NCI-H82 treated with DMSO at 0.1 percent for 48 hours (cell line): ENCODE measurements around the gene ANKRD27.
"Not testable (repeated sequence)": the region's sequence is repeated elsewhere in the genome, so short reads cannot be mapped to it uniquely, and the experiment has no call there.

ENCODE experiments used
- DNase-seq: peaks from one replicate; lab custom pipeline; 2025; ENCODE audit not compliant: unreplicated experiment; lab: John Stamatoyannopoulos, UW

ANKRD27 gene

DNA sequence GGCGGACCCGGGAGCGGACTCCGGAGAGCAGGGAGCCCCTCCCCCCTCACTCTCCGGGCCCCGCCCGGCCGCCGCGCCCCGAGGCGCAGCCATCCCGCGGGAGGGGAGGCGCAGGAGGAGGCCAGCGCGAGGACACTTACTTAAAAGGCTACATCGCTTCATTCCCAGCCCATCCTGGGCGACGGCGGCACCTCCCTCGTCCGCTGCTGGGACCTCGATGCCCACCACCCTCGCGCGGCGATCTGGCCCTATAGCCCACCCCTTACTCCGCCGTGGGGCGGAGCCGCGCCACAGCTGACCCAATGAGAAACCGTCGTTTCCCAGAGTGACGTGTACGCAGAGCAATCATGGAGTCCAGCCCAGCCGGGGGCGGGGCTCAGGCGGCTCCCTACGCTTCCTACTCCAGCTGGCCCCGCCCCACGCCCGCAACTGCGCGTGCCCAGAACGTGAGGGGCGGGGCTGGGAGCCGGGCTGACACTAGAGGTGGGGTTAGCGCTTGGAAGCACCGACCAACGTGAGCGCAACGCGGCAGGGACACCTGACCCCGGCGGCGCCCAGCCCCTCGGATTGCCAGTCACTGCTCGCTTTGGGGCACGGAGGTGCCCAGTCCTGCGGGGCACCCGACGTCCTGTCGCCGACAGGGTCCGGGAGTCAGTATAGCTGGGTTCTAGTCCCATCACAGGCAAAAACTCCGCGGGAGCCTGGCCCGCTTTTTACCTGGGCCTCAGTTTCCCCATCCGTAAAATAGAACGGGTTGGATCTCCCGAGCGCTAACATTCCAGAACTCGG, at the start of gene ANKRD27:
Gene ANKRD27, minus strand, starts transcription at position 250 of the 789 bp plus-strand sequence. CDS start 16,165 bp downstream, outside the sequence.
- DNase-seq: peak; percentile 97

DNA sequence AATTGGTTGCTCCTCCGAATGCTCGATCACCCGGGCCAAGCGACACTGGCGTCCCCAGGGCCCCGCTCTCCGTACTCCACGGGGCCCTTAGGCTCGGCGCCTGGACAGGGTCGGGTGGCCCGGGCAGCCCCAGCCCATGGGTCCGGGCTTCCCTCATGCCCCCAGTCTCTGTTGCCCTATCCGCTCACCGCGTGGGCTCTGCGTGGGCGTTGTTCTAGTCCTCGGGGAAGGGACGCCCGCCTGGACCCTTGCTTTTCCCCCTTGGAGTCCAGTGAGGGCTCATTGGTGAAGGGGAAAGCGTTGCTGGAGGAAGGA, 45.9 kb upstream of the ANKRD27 start:
- no peak for DNase-seq

GRCh38 chr19:32720216-32720935, 45.4 kb upstream of the ANKRD27 start:
- no peak for DNase-seq

GRCh38 chr19:32719611-32720059, 44.7 kb upstream of the ANKRD27 start, which contains the start of gene TDRD12:
TDRD12 (plus strand) TSS chr19:32719767; CDS start chr19:32720073, 306 bp downstream.
- no peak for DNase-seq

GRCh38 chr19:32718286-32718685, 43.3 kb upstream of the ANKRD27 start:
- no peak for DNase-seq

GRCh38 chr19:32717496-32717895, 42.5 kb upstream of the ANKRD27 start:
- DNase-seq: no peak

DNA sequence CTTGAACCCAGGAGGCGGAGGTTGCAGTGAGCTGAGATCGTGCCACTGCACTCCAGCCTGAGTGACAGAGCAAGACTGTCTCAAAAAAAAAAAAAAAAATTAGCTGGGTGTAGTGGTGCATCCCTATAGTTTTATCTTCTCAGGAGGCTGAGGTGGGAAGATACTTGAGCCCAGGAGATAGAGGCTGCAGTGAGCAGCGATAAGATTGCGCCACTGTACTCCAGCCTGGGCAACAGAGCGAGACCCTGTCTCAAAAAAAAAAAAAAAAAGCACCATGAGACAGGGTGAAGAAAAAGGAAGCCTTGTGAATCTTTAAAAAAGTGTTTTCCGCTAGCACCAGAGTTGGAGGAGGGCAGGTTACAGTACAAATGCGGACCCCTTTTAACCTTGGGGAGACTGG, 41.2 kb upstream of the ANKRD27 start:
- DNase-seq: not testable (repeated sequence)

GRCh38 chr19:32711747-32712146, 36.8 kb upstream of the ANKRD27 start:
- DNase-seq: no peak

- DNase-seq: no peak
These were observed 34.1 kb upstream of the ANKRD27 start for GRCh38 chr19:32709032-32709431.

DNA sequence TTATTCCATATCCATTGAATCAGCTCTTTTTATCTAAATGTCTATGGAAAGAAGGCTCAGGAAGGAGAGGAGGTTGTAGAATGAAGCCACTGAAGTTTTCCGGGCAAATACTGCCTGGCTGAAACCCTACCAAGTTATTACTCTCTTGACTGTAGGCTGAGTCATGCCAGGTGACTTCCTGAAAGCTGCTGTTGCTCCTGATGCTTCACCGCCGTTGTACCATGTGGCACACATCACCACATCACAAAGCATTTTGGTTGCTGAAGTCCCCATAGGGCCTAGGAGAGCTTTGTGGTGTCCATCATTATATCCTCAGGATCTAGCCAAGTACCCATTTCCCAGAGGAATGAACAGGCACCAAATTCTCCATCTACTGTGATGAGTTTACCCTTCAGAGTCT, 33.5 kb upstream of the ANKRD27 start:
- DNase-seq: no peak

GRCh38 chr19:32704006-32704405, 29.0 kb upstream of the ANKRD27 start:
- DNase-seq: not testable (repeated sequence)

GRCh38 chr19:32702010-32702409, 27.0 kb upstream of the ANKRD27 start:
- no peak for DNase-seq

- DNase-seq: not testable (repeated sequence)
These were observed 25.1 kb upstream of the ANKRD27 start for GRCh38 chr19:32700129-32700528.

DNA sequence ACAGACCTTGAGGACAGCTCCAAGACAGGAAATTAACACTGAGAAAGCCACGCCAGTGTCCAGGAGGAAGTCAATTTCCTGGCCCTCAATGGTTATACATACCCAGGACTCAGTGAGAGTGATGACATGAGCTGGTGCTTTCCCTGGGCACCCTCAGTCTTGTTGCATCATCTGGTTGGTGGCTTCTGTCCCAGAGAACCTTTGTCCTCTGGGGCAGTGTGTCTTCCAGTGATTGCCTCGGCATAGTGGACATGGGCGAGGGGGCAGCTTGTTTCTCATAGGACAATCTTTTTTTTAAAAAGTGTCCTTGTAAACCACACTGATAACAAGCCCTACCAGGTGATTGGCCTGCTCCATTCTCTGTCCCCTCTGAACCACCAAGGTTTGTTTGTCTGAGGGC, 21.8 kb upstream of the ANKRD27 start:
- not testable (repeated sequence) for DNase-seq

GRCh38 chr19:32695506-32695905, 20.5 kb upstream of the ANKRD27 start:
- not testable (repeated sequence) for DNase-seq

DNA sequence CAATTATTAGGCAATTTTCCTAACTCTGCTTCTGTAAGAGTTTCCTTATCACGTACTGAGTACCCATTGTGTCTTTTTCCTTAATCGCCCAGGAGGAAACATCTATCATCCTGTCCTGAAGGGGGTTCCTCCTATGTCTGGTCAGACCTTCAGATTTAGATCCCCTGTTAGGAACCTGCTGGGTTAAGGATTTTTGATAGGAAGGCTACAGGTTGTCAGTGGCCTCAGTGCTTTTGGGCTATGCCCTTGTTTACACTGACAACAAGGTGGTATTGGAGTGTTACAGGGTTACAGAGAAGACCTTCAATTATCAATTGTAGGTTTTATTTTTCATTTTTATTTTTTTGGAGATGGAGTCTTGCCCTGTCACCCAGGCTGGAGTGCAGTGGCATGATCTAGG, 19.9 kb upstream of the ANKRD27 start:
- not testable (repeated sequence) for DNase-seq

DNA sequence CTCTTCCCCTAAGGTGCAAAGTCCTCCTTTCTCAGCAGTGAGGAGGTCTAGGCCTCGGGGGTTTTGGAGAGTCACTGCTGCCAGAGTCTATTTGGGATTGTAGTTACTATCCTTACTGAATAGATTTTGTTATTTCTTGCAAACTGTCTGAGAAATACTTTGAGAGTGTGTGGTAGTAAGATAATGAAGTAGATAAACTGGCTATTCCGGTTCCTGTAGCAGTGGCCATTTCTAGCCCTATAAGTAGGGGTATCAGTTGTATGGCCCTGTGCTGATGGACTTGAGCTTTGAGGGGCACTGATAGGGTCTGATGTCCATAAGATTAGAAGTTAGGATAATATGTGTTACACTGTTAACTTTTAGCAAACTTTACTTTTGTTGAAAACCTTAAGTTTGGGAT, 19.3 kb upstream of the ANKRD27 start:
- DNase-seq: not testable (repeated sequence)

DNA sequence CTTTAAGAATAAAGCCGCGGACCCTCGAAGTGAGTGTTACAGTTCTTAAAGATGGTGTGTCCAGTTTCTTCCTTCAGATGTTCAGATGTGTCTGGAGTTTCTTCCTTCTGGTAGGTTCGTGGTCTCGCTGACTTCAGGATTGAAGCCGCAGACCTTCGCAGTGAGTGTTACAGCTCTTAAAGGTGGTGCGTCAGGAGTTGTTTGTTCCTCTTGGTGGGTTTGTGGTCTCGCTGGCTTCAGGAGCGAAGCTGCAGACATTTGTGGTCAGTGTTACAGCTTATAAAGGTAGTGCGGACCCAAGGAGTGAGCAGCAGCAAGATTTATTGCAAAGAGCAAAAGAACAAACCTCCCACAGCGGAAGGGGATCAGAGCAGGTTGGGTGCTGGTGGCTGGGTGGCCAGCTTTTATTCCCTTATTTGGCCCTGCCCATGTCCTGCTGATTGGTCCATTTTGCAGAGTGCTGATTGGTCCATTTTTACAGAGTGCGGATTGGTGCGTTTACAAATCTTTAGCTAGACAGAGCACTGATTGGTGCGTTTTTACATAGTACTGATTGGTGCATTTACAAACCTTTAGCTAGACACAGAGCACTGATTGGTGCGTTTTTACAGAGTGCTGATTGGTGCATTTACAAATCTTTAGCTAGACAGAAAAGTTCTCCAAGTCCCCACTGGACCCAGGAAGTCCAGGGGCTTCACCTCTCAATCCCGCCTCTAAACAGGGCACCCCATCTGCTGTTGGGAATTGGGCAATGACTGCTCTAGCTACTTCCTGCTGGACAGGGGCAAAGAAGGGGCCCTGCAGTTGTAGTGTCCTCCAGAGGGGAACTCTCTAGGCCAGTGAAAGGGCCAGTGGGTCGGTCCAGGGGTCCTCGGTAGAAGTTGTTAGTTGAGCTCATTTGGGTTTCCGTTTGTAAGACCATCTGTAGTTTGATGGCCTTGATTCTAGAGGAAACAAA, 18.4 kb upstream of the ANKRD27 start:
- DNase-seq: not testable (repeated sequence)

- no peak for DNase-seq
These were observed 17.7 kb upstream of the ANKRD27 start for GRCh38 chr19:32692727-32693061.

DNA sequence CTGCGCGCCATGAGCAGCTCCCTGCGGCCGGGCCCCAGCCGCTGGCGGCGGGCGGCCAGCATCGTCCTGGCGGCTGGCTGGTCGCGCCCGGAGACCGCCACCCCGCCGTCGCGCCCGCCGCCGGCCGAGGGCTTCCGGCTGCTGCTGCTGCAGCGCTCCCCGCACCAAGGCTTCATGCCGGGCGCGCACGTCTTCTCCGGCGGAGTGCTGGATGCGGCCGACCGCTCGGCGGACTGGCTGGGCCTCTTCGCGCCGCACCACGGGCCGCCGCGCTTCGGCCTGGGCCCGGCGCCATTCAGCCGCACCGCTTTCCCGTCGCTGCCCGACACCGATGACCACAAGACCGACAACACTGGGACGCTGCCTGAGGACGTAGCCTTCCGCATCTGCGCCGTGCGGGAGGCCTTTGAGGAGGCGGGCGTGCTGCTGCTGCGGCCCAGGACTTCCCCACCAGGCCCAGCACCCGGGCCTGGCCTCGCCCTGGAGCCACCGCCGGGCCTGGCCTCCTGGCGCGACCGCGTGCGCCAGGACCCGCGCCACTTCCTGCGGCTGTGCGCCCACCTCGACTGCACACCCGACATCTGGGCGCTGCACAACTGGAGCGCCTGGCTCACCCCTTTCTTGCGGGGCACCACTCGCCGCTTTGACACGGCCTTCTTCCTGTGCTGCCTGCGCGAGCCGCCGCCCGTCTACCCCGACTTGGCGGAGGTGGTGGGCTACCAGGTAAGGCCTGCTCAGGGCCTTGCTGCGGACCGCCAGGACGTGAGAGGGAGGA, 17.2 kb upstream of the ANKRD27 start:
- DNase-seq: no peak
